Measurements from ENCODE around the gene ATG14. TPM values are rescaled to one million over a fixed set of nuclear protein-coding genes. Genes with fewer than 3 reads are reported as not detected.
"Not testable (repeated sequence)": the region's sequence is repeated elsewhere in the genome, so short reads cannot be mapped to it uniquely, and the experiment has no call there.

The ATG14 gene
- total and polyA plus RNA-seq, 2 donors (not counting 1 experiment from before 2014, with no cell fraction given), result 7.2 to 15.5 TPM

DNA sequence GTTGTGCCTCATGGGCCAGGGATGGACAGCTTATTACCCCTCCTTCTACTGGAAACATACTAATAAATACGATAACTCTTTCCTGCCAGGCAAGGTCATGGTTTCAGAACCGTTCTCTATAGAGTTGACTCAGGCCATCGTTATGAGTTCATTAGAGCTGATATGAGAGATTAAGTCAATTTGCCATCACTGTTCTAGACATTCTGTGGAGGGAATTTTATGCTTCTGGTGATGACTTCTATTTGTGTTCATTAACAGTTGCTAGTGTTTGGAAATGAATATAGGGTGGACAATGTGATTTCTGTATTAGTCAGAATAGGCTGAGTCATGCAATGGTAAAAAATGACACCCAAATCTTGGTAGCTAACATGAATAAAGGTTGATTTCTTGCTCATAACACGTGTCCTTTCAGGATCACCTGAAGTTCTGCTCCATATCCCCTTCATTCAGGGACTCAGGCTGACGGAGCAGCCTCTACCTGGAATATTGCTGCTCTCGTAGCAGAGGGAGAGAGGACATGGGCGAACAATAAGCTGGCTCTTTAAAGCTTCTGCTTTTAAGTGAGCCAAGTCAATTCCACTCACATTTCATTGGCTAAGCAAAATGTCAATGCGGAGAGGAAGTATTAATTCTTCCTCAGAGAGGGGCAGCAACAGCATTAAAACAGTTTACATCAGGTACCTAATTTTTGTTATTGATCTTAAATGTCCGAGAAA is 47.3 kb upstream of the ATG14 start:
- no peaks in the 10 kb centered on the region for H3K79me2 ChIP-seq (ENCODE audit: control insufficient read depth, insufficient read depth, low read length)
- H3K4me3 Mint-ChIP-seq, result no peak overlapping the region
- peaks cover 2% of the 10 kb centered on the region for H3K9me3 Mint-ChIP-seq (ENCODE audit: insufficient read depth)
- peaks cover 0 to 2% (median 0%) of the 10 kb centered on the region in 4 experiments for H3K27me3 ChIP-seq (replicated peaks in 1 of 4; ENCODE audit: control extremely low read depth in 1 of 4, control insufficient read depth in 3 of 4, insufficient read depth in 4 of 4, low read length in 3 of 4)
- ATAC-seq (ENCODE audit: low read depth) (no peak), DNase-seq (no peak)
- no peaks in the 10 kb centered on the region for H3K4me1 ChIP-seq (ENCODE audit: control insufficient read depth in 2 of 2, insufficient read depth in 2 of 2, low read length in 2 of 2)
- H4K20me1 ChIP-seq (ENCODE audit: control insufficient read depth, insufficient read depth, low read length, poor library complexity, severe bottlenecking), result no peaks in the 10 kb centered on the region
- H3K4me1 Mint-ChIP-seq, result no peaks in the 10 kb centered on the region
- peaks cover 0 to 2% (median 0%) of the 10 kb centered on the region in 3 donors for H3K9me3 ChIP-seq (ENCODE audit: control extremely low read depth in 1 of 3, control insufficient read depth in 2 of 3, insufficient read depth in 1 of 3, low read length in 2 of 3)
- CTCF ChIA-PET, result interaction anchor here (1.1 kb wide), 1 partner anchor 18 kb away, joined by 3 read pairs; no protein-coding TSS in a partner anchor
- H3K27ac Mint-ChIP-seq, result no peak overlapping the region
- H3K4me2 ChIP-seq (replicated peaks; ENCODE audit: low read depth, low read length, poor library complexity, severe bottlenecking), result no peak overlapping the region
- no peak overlapping the region for H2AFZ ChIP-seq (ENCODE audit: insufficient read depth, low read depth, low read length, poor library complexity, severe bottlenecking)
- 65% methylated on average over 5 of the region's 9 CpGs for WGBS (ENCODE audit: insufficient coverage)
- no peak for TF ChIP-seq EZH2 (IDR thresholded peaks at IDR 0.05; ENCODE audit: borderline replicate concordance, insufficient read depth, low read depth, low read length, poor library complexity, severe bottlenecking)
- TF ChIP-seq, protein P1, sequence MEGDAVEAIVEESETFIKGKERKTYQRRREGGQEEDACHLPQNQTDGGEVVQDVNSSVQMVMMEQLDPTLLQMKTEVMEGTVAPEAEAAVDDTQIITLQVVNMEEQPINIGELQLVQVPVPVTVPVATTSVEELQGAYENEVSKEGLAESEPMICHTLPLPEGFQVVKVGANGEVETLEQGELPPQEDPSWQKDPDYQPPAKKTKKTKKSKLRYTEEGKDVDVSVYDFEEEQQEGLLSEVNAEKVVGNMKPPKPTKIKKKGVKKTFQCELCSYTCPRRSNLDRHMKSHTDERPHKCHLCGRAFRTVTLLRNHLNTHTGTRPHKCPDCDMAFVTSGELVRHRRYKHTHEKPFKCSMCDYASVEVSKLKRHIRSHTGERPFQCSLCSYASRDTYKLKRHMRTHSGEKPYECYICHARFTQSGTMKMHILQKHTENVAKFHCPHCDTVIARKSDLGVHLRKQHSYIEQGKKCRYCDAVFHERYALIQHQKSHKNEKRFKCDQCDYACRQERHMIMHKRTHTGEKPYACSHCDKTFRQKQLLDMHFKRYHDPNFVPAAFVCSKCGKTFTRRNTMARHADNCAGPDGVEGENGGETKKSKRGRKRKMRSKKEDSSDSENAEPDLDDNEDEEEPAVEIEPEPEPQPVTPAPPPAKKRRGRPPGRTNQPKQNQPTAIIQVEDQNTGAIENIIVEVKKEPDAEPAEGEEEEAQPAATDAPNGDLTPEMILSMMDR (IDR thresholded peaks at IDR 0.05), result no peak
- peaks cover 16% of the 10 kb centered on the region for H3K27me3 Mint-ChIP-seq
- no peak overlapping the region for H3K9ac ChIP-seq (ENCODE audit: low read length)
- no peaks in the 10 kb centered on the region for H3K36me3 ChIP-seq (replicated peaks in 1 of 2; ENCODE audit: control extremely low read depth in 1 of 2, control insufficient read depth in 1 of 2, extremely low read depth in 1 of 2, insufficient read depth in 2 of 2, low read length in 1 of 2)
- no peak overlapping the region for H3K4me3 ChIP-seq (ENCODE audit: control extremely low read depth in 1 of 5, extremely low read depth in 1 of 5, insufficient read depth in 1 of 5, low read depth in 2 of 5, low read length in 4 of 5)
- POLR2A ChIA-PET, result no interaction called here
- H3K27ac ChIP-seq (ENCODE audit: low read length in 2 of 2), result no peak overlapping the region
- intact Hi-C loops (cut with micrococcal nuclease), result no loop called here

DNA sequence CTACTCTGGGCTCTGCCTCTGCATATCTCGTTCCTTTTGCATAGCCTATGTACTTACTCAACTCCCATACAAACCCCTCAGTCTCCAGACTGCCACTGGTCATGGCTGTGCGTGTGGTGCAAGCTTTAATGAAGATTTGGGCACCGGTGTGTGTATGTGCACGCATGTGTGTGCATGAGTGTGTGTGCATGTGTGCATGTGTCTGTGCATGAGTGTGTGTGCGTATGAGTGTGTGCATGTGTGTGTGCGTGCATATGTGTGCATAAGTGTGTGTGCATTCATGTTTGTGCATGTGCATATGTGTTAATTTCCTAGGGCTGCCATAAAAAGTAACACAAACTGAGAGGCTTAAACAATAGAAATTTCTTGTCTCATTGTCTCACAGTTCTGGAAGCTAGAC is 45.9 kb upstream of the ATG14 start:
- no peak for DNase-seq
- WGBS (ENCODE audit: insufficient coverage), result 100% methylated on average over 5 of the region's 6 CpGs
- Histone ChIP-seq H3K9me3 (ENCODE audit: control extremely low read depth in 1 of 3, control insufficient read depth in 2 of 3, insufficient read depth in 1 of 3, low read length in 2 of 3) (peaks cover 0 to 2% (median 0%) of the 10 kb centered on the region in 3 donors), H3K9ac (ENCODE audit: low read length) (no peak overlapping the region), H3K27me3 (replicated peaks in 1 of 4; ENCODE audit: control extremely low read depth in 1 of 4, control insufficient read depth in 3 of 4, insufficient read depth in 4 of 4, low read length in 3 of 4) (peaks cover 0 to 3% (median 0%) of the 10 kb centered on the region in 4 experiments), H3K36me3 (replicated peaks in 1 of 2; ENCODE audit: control extremely low read depth in 1 of 2, control insufficient read depth in 1 of 2, extremely low read depth in 1 of 2, insufficient read depth in 2 of 2, low read length in 1 of 2) (no peaks in the 10 kb centered on the region), H2AFZ (ENCODE audit: insufficient read depth, low read depth, low read length, poor library complexity, severe bottlenecking) (no peak overlapping the region), H3K79me2 (ENCODE audit: control insufficient read depth, insufficient read depth, low read length) (no peaks in the 10 kb centered on the region), H3K27ac (ENCODE audit: low read length in 2 of 2) (no peak overlapping the region), H4K20me1 (ENCODE audit: control insufficient read depth, insufficient read depth, low read length, poor library complexity, severe bottlenecking) (no peaks in the 10 kb centered on the region), H3K4me1 (ENCODE audit: control insufficient read depth in 2 of 2, insufficient read depth in 2 of 2, low read length in 2 of 2) (no peaks in the 10 kb centered on the region), H3K4me2 (replicated peaks; ENCODE audit: low read depth, low read length, poor library complexity, severe bottlenecking) (no peak overlapping the region), H3K4me3 (ENCODE audit: control extremely low read depth in 1 of 5, extremely low read depth in 1 of 5, insufficient read depth in 1 of 5, low read depth in 2 of 5, low read length in 4 of 5) (no peak overlapping the region)
- no peaks in the 10 kb centered on the region for H3K4me1 Mint-ChIP-seq
- no peak overlapping the region for H3K4me3 Mint-ChIP-seq
- no peak overlapping the region for H3K27ac Mint-ChIP-seq
- no peak for TF ChIP-seq EZH2 (IDR thresholded peaks at IDR 0.05; ENCODE audit: borderline replicate concordance, insufficient read depth, low read depth, low read length, poor library complexity, severe bottlenecking)
- TF ChIP-seq, protein P1 (IDR thresholded peaks at IDR 0.05), result no peak
- ChIA-PET POLR2A (no interaction called here), CTCF (interaction anchor here (1.0 kb wide), 1 partner anchor 12 kb away, joined by 5 read pairs; no protein-coding TSS in a partner anchor)
- intact Hi-C loops (cut with micrococcal nuclease), result no loop called here
- H3K27me3 Mint-ChIP-seq, result peaks cover 17% of the 10 kb centered on the region
- no peak for ATAC-seq (ENCODE audit: low read depth)
- H3K9me3 Mint-ChIP-seq (ENCODE audit: insufficient read depth), result peaks cover 2% of the 10 kb centered on the region

- H3K27me3 ChIP-seq (replicated peaks in 1 of 4; ENCODE audit: control extremely low read depth in 1 of 4, control insufficient read depth in 3 of 4, insufficient read depth in 4 of 4, low read length in 3 of 4); H4K20me1 ChIP-seq (ENCODE audit: control insufficient read depth, insufficient read depth, low read length, poor library complexity, severe bottlenecking); POLR2A ChIA-PET; H3K9ac ChIP-seq (ENCODE audit: low read length); H3K4me3 Mint-ChIP-seq; H3K4me1 ChIP-seq (ENCODE audit: control insufficient read depth in 2 of 2, insufficient read depth in 2 of 2, low read length in 2 of 2); H3K4me3 ChIP-seq (ENCODE audit: control extremely low read depth in 1 of 5, extremely low read depth in 1 of 5, insufficient read depth in 1 of 5, low read depth in 2 of 5, low read length in 4 of 5); DNase-seq; H3K27ac Mint-ChIP-seq; H3K9me3 Mint-ChIP-seq (ENCODE audit: insufficient read depth); H3K27ac ChIP-seq (ENCODE audit: low read length in 2 of 2); H3K79me2 ChIP-seq (ENCODE audit: control insufficient read depth, insufficient read depth, low read length); H3K36me3 ChIP-seq (replicated peaks in 1 of 2; ENCODE audit: control extremely low read depth in 1 of 2, control insufficient read depth in 1 of 2, extremely low read depth in 1 of 2, insufficient read depth in 2 of 2, low read length in 1 of 2); intact Hi-C loops (cut with micrococcal nuclease); CTCF ChIA-PET; H2AFZ ChIP-seq (ENCODE audit: insufficient read depth, low read depth, low read length, poor library complexity, severe bottlenecking); H3K4me2 ChIP-seq (replicated peaks; ENCODE audit: low read depth, low read length, poor library complexity, severe bottlenecking); H3K9me3 ChIP-seq (ENCODE audit: control extremely low read depth in 1 of 3, control insufficient read depth in 2 of 3, insufficient read depth in 1 of 3, low read length in 2 of 3); ATAC-seq (ENCODE audit: low read depth); H3K4me1 Mint-ChIP-seq: not testable (repeated sequence)
- H3K27me3 Mint-ChIP-seq, result peaks cover 17% of the 10 kb centered on the region
- 100% methylated on average over 2 of the region's 34 CpGs for WGBS (ENCODE audit: insufficient coverage)
Measured at GRCh38 chr14:55456411-55456810, 44.8 kb upstream of the ATG14 start.
